KMS-11 (cell line): Measurements from ENCODE around the gene SEPTIN12.

ENCODE experiments used
- H2AFZ ChIP-seq: fragments of 200-600 bp; sonication (generic); 2 replicates; pipeline ENCODE4 v1.6.1; 2016; ENCODE audit warnings: antibody characterized with exemption, mixed run types, low read depth
- H3K27ac ChIP-seq: fragments of 200-600 bp; sonication (generic); 2 replicates; pipeline ENCODE4 v1.6.1; 2016; ENCODE audit warnings: mild to moderate bottlenecking, mixed run types
- H3K27me3 ChIP-seq: fragments of 200-600 bp; sonication (generic); 2 replicates; pipeline ENCODE4 v1.6.1; 2017; ENCODE audit warnings: mild to moderate bottlenecking, low read depth, mixed run types, moderate library complexity; ENCODE audit not compliant: insufficient read depth
- H3K36me3 ChIP-seq: fragments of 200-600 bp; sonication (generic); 2 replicates; pipeline ENCODE4 v1.6.1; 2017; ENCODE audit warnings: mild to moderate bottlenecking, mixed run types; ENCODE audit not compliant: insufficient read depth
- H3K4me1 ChIP-seq: fragments of 200-600 bp; sonication (generic); 2 replicates; pipeline ENCODE4 v1.6.1; 2016; ENCODE audit warnings: mild to moderate bottlenecking, low read depth, mixed run types; ENCODE audit not compliant: poor library complexity, severe bottlenecking
- H3K4me2 ChIP-seq: fragments of 200-600 bp; sonication (generic); 2 replicates; pipeline ENCODE4 v1.7.0; 2016; ENCODE audit warnings: mild to moderate bottlenecking, mixed run types
- H3K4me3 ChIP-seq: fragments of 200-600 bp; sonication (generic); IDR thresholded peaks from 2 replicates; pipeline ENCODE4 v1.6.1; 2017; ENCODE audit warnings: low read depth, low read length, mixed read lengths; ENCODE audit not compliant: insufficient read depth
- H3K79me2 ChIP-seq: fragments of 200-600 bp; sonication (generic); 2 replicates; pipeline ENCODE4 v1.6.1; 2016; ENCODE audit warnings: low read depth, mixed run types; ENCODE audit not compliant: insufficient read depth
- H3K9ac ChIP-seq: fragments of 200-600 bp; sonication (generic); 2 replicates; pipeline ENCODE4 v1.6.1; 2016; ENCODE audit warnings: mild to moderate bottlenecking, mixed run types
- H4K20me1 ChIP-seq: fragments of 200-600 bp; sonication (generic); 2 replicates; pipeline ENCODE4 v1.6.1; 2016; ENCODE audit warnings: mild to moderate bottlenecking, mixed run types; ENCODE audit not compliant: insufficient read depth
- CTCF ChIP-seq: fragments of 200-600 bp; sonication (generic); conservative IDR thresholded peaks from 2 replicates; pipeline ENCODE4 v1.6.1; 2017; ENCODE audit warnings: low read depth, mild to moderate bottlenecking, antibody characterized with exemption, low read length, moderate library complexity, mixed read lengths

SEPTIN12 gene

GRCh38 chr16:4728676-4729075 lies 59.5 kb downstream of the SEPTIN12 start:
- Histone ChIP-seq H2AFZ (no peak overlapping the region), H4K20me1 (no peaks in the 10 kb centered on the region), H3K27me3 (no peaks in the 10 kb centered on the region), H3K36me3 (no peaks in the 10 kb centered on the region), H3K27ac (no peak overlapping the region), H3K4me2 (no peak overlapping the region), H3K79me2 (no peaks in the 10 kb centered on the region; the same call in 1 of the 2 replicates), H3K9ac (no peak overlapping the region), H3K4me3 (no peak overlapping the region), H3K4me1 (peaks cover 6% of the 10 kb centered on the region)
- TF ChIP-seq CTCF: no peak
